CD4-positive, alpha-beta T cell treated with Interleukin-15 for 4 hours (primary cell): ENCODE data around the gene CD2AP.
"Not testable (repeated sequence)": the region's sequence is repeated elsewhere in the genome, so short reads cannot be mapped to it uniquely, and the experiment has no call there.

Source experiments
- DNase-seq: peaks from one replicate; pipeline ENCODE4 v3.0.0-alpha.2; 2020; ENCODE audit warnings: low spot score

The CD2AP gene

GRCh38 chr6:47566602-47567001 lies 89.0 kb downstream of the CD2AP start:
- not testable (repeated sequence) for DNase-seq

- no peak for DNase-seq
These were observed 90.0 kb downstream of the CD2AP start for GRCh38 chr6:47567586-47567985.

DNA sequence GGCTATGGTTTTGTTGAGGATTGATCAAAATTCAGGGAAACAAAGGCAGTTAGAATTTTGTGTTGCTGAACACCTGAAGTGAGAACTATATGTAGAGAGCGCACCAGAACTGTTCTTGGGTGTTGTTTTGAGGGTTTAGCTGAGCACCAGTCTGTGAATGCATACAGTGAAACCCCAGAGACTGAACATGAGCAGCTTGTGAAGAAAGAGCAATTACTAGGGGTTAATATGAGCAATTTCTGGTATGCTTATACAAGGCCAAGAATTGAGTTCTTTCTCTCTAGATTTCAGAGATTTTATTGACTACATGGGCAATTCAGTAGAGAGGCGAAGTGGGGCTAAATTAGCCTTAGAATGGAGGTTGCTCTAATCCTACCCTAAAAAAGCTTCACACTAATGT lies 93.9 kb downstream of the CD2AP start:
- DNase-seq = no peak

DNA sequence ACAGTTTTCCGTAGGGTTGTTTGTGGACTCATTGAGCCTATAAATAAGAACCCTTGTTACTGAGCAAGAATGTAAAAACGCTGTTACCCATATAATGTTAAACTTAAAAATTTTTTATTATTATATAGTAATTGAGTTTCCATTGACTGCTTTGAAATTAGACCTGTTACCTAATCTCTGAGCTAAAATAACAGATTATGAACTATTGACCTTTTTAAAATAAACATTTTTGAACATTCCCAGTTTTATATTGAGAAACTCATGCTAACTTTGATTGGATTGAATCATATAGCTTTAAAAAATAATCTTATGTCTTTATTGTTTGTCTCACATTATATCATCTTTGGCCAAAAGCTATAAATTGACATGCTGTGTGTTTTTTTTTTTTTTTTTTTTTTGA lies 95.5 kb downstream of the CD2AP start:
- no peak for DNase-seq

GRCh38 chr6:47574789-47575188 lies 97.2 kb downstream of the CD2AP start:
- no peak for DNase-seq

GRCh38 chr6:47579040-47579439 lies 101.5 kb downstream of the CD2AP start:
- no peak for DNase-seq

GRCh38 chr6:47581591-47581990 lies 104.0 kb downstream of the CD2AP start:
- DNase-seq = no peak

GRCh38 chr6:47587493-47587892 lies 109.9 kb downstream of the CD2AP start:
- no peak for DNase-seq

DNA sequence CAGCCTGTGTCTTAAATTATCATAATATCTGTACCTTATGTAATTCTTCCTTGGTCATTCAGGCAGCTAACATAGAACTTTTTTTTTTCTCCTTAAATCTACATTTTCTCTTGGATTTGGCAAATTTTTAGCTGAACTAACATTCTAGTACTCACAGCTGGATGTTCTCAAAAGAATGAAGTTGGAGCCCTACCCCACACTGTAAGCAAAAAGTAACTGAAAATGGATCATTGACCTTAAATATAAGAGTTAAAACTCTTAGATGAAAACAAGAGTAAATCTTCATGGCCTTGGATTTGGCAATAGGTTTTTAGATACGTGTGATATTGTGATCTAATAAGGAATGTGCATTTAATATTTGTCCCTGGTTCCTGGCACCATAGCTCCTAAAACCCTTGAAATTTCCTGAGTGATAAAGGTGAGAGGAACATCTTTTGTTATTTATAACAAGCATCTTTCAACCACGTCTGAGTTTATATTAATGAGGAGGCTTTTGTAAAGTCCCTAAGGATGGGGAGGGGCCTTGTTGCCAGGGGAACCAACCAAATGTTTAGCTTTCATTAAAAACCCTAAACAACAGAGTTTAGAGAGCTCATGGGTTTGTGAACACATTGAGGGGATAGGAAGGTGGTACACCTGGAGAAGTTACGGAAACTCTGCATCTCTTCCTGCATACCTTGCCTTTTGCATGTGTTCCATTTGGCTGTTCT lies 114.7 kb downstream of the CD2AP start:
- DNase-seq = no peak

DNA sequence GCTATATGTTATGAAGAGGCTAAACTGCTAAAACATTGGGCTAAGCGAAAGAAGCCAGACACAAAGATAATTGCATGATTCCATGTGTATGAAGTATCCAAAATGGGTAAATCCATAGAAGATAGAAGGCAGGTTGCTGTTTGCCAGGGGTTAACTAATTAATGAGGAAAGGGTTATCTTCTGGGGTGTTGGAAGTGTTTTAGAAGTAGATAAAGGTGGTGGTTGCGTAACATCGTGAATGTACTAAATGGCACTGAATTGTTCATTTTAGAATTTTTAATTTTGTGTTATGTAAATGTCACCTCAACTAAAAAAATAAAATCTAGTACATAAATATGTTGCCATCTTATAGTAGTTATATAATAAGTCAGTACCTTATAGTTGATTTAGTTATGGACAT lies 116.4 kb downstream of the CD2AP start:
- no peak for DNase-seq

DNA sequence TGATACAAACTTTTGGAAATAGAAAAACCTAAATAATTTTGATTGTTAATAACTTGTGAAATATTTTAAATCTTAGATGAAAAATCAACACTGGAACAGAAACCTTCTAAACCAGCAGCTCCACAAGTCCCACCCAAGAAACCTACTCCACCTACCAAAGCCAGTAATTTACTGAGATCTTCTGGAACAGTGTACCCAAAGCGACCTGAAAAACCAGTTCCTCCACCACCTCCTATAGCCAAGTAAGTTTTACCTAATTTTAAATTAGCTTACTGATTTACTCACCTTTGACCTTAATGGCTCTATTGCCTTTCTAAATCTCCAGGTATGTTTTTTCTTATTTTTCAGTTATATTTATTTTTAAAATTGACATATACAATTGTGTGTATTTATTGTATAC lies 118.2 kb downstream of the CD2AP start:
- DNase-seq = no peak

- no peak for DNase-seq
These were observed 120.8 kb downstream of the CD2AP start for GRCh38 chr6:47598367-47598766.

DNA sequence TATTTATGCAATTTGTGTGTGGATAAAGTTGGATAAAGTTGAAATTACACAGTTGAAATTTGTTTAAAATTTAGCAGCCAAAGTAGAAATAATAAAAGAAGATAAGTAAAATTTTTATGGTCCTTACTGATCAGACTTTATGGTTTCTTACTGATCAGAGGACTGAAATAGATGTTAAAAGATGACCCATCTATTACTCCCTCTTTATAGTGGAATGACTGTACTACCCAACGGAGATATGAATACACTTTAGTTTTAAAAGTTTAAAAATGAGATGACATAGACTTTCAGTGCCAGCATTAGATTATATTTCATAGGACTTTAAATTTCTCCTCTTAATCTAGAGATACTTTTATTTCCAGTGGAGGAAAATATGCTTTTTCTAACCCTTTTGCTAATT lies 121.9 kb downstream of the CD2AP start:
- DNase-seq = no peak

DNA sequence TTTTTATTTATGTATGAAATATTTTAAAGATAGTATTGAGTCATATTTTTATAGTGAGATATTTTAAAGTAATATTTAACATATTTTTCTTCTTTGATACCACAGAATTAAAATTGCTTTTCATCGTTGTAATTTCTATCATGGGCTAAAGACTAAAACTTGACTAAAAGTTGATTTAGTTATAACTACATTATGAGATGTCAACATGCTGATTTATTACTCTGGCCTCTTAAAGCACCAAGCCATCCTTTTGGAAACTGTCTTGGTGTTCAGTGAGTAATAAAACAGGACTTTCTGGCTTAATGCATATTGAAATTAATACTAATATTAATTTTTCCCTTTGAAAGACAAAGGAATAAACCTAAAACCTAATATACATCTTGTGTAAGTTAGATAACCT lies 125.6 kb downstream of the CD2AP start:
- no peak for DNase-seq

- no peak for DNase-seq
These were observed 126.4 kb downstream of the CD2AP start for GRCh38 chr6:47603995-47604394.

DNA sequence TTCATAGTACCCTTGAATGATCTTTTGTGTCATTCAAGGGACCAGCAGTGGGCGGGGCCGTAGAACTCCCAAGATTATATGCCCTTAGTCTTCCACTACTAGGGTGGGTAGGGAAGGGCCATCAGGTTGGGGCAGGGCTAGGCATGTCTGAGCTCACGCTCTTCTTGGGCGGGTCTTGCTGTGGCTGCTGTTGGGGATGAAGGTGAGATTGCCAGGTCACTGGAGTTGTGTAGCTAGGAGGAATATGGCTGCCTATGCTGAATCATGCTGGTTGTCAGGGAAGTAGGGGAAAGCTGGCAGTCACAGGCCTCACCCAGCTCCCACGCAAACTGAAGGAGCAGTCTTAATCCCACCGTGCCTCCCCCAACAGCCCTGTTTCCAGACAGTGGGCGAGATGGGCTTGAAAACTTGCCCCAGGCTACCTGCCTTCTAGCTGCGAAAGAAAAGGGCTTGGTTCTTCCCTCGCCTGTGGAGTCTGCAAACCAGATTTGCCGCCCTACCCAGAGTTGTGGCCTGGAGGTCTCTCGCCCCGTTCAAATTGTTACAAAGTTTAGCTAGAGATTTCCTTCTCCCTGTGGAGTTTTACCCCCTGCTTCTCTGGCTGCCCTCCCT lies 144.4 kb downstream of the CD2AP start:
- DNase-seq = no peak

DNA sequence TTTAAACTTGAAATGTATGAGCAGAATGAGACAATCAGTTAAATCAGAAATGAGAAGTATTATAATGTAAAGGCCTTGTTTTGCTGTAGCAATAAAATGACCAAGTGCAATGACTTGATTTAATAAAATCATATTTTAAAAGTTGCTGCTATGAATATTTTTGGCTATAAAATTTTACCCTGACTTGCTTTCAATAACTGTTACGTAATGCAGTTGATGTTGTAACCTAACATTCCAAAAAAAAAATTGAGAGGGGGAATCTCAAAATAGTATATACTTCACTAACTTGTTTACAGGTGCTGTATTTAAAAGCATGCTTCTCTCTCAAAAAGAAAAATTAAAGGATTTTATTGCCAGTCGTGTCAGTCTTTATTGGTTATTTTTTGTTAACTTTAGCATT lies 149.2 kb downstream of the CD2AP start:
- DNase-seq = no peak

GRCh38 chr6:47628448-47629272 lies 151.1 kb downstream of the CD2AP start:
- no peak for DNase-seq

DNA sequence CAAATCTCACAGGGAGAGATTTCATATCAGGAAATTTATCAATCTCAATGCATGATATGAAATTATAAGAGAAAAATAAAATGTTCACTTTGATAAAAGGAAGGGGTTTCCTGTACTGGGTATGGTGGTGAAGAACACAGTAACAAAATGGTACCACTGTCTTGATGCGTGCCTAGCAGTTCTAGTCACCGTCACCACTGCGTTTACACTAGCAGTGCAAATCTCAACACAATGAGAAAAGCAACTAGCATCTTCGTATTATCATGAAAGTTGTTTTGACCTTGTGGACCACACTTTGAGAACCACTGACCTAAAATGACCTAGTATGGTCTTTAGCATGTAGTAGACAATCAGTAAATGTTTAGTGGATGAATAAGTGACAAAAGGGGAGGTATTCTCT lies 152.4 kb downstream of the CD2AP start:
- DNase-seq = no peak

- no peak for DNase-seq
These were observed 153.0 kb downstream of the CD2AP start for GRCh38 chr6:47630587-47630986.

- DNase-seq = peak; percentile 34
These were observed 153.7 kb downstream of the CD2AP start for GRCh38 chr6:47631269-47631772.

- no peak for DNase-seq
These were observed 154.2 kb downstream of the CD2AP start for GRCh38 chr6:47631797-47632196.

GRCh38 chr6:47633141-47633540 lies 155.6 kb downstream of the CD2AP start:
- no peak for DNase-seq
